GM19372 (cell line): ENCODE results near the gene SCGB1A1.

ENCODE experiments used
- ATAC-seq: cut with Tn5 transposase; IDR thresholded peaks from one replicate; pipeline ENCODE4 v1.9.1; 2021; ENCODE audit warnings: mild to moderate bottlenecking, low read depth, moderate library complexity; ENCODE audit not compliant: unreplicated experiment

SCGB1A1 gene

DNA sequence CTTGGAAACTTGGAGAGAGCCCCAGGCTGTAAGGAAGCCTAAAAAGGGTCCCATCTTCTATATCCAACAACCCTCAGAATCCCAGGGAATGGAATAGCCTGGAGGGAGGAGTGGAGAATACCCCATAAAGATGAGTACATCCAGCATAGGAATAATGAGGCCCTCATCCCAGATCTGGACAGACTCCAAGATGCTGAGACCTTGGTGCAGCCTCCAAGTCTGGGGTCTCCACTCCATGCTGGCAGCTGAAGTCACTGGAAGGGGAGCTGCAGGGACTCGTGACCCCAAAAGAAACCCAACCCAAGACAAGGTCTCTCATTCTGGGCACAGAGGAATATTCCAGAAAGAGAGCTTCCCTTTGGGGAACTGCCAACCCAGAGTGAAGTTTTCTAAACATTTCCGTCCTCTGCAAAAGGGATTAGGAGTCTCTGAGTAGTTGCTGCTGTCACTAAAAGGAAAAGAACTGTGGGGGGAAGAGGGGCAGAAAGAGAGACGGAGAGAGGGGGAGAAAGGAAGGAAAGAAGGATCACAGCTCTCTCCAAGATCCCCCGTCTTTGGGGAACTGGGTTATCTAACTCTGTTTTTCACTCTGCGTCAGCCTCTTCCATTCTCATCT is 589 bp downstream of the SCGB1A1 start:
- no peak for ATAC-seq

DNA sequence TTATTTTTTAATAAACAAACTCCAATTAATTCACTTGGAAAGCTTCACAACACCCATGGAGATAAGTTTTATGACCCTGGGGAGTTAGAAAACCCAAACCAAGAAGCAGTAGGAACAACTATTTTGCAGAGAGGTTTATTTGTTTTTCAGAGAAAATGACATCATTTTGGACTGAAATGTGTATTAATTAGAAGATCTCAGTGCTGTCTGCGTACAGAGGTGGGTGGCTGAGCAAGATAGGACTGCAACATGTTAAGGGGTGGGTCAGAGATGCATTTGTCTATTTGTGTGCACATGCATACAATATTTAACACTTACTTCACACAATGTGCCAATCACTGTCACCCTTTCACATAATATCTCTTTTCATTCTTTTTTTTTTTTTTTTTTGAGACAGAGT is 1.1 kb downstream of the SCGB1A1 start:
- no peak for ATAC-seq

DNA sequence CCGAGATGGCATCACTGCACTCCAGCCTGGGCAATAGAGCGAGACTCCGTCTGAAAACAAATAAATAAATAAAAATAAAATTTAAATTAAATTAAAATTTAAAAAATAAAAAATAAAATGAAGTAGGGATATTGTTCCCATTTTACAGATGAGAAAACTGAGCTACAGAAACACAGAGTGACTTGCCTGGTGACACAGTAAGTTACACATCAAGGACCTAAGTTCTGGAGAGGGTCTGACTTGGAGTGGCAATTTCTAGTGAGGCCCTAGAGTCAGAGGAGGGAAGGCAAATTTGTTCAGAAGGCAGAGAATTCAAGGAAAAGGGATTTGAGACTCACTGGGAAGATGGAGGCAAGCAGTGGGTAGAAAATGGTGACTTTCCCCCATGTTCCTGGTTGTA is 2.0 kb downstream of the SCGB1A1 start:
- ATAC-seq = no peak

DNA sequence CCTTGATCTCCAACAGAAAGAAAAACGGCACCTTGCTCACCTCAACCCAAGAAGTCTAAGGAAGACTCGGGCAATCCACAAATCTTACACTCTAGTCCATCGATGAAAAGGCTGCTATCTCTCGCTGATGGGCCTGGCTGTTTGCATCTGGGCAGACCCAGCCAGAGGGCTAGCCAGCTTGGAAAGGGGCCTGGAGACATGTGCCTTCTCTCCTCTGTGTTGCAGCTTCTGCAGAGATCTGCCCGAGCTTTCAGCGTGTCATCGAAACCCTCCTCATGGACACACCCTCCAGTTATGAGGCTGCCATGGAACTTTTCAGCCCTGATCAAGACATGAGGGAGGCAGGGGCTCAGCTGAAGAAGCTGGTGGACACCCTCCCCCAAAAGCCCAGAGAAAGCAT is 3.2 kb downstream of the SCGB1A1 start:
- no peak for ATAC-seq

DNA sequence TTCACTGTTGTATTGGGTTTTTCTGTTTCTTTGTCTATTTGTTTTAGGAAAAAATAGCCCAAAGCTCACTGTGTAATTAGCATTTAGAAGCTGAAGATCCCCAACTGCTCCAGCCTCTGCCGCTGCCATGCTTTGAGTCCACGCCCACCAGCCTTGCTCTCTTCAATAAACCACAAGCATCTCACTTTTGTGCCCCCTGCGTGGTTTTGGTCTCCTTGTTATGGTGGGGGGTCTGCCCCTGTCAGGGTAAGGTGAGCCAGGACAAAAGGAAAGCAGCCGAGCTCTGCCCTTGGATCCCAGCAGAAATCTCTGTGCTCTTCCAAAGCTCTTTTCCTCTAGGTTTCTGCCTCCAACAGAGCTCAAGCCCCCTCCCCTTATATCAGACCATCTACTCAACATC is 4.2 kb downstream of the SCGB1A1 start:
- ATAC-seq = no peak

DNA sequence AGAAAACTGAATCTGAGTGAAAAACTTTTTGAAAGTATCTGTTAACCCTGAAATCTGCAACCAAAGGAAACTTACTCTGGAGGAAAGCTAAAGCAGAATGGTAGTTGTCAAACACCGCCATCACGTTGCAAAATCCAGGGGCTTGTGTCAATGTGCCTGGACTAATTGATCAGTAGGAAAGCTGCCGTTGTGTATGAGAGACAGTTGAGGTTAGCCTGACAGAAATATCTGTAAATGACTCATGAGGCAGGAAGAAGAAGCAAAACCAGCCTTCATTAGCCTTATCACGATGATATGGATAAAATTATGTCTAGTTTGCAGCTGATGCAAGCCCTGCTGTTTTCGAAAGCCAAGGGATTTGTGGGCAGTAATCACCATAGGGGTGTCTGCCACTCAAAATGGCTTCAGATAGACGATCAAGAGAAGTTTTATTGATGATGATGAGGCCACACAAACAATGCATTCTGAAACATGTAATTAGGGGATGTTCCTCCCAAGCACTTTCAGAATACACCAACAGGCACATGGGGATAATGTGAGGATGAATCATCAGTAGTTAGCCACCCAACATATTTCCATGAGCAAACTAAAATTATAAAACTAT is 8.9 kb downstream of the SCGB1A1 start:
- no peak for ATAC-seq

DNA sequence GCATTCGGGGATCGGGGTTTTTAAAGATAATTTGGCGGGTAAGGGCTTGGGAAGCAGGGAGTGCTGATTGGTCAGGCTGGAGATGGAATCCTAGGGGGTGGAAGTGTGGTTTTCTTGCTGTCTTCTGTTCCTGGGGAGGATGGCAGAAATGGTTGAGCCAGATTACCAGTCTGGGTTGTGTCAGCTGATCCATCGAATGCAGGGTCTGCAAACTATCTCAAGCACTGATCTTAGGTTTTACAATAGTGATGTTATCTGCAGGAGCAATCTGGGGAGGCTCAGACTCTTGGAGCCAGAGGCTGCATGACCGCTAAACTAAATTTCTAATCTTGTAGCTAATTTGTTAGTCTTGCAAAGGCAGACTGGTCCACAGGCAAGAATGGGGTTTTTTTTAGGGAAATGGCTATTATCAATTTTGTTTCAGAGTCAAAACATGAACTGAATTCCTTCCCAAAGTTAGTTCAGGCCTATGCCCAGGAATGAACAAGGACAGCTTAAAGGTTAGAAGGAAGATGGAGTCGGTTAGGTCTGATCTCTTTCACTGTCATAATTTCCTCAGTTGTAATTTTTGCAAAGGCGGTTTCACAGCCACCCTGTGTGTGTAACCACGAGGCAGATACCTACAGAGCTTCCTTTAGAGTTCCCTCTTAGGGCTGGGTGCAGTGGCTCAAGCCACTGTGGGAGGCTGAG is 10.2 kb downstream of the SCGB1A1 start:
- no peak for ATAC-seq

DNA sequence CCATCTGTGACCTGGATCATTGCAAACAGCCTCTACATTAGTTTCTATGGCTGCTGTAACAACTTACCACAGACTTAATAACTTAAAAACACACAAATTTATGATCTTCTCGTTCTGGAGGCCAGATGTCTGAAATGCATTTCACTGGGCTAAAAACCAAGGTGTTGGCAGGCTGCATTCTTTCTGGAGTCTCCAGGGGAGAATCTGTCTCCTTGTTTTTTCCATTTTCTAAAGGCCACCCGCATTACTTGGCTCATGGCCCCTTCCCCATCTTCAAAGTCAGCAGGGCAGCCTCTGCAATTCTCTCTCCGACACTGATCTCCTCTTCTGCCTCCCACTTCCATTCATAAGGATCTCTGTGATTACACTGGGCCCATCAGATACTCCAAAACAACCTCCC is 11.6 kb downstream of the SCGB1A1 start:
- ATAC-seq = no peak

DNA sequence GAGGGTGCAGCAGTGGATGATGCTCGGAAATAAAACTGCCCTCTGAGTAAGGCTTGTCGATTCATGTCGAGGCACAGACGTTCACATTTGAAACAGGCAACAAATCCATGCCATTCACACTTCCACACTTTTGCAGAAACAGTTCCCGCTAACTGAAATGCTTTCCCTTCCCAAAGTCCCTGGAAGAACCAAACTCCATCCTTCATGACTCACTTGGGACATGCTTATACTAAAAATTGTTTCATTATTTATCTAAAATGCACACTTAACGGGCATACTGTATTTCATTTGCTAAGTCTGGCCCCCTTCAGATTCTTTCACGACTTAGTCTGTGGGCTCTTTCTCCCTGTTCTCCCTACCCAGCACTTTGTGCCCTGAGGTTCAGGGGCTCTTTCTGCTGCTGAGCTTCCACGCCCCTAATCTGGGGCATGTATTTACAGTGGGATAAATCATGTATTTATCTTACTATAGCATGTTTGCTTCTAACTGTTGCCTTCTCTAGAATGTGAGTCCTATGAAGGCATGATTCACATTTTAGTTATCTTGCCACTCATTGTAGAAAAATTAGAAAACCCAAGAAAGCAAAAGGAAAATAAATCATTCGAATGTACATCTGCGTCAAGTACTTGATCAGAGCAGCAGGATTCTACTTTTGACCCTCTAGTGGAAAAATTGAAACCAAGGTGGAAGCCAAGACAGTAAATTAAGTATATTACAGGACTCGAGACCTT is 12.5 kb downstream of the SCGB1A1 start:
- no peak for ATAC-seq

DNA sequence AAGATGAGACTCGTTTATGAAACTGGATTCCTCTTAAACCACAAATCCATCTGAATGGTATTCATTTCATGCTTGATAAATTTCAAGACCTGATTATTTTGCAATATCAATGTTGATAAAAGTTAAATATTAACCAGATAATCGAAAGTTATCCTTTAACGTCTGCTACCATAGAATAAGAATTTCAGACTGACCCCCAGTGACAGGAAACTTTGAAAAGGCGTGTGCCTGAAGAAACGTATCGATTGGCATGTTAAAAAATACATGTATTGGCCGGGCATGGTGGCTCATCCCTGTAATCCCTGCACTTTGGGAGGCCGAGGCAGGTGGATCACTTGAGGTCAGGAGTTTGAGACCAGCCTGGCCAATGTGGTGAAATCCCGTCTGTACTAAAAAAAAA is 13.9 kb downstream of the SCGB1A1 start:
- no peak for ATAC-seq

DNA sequence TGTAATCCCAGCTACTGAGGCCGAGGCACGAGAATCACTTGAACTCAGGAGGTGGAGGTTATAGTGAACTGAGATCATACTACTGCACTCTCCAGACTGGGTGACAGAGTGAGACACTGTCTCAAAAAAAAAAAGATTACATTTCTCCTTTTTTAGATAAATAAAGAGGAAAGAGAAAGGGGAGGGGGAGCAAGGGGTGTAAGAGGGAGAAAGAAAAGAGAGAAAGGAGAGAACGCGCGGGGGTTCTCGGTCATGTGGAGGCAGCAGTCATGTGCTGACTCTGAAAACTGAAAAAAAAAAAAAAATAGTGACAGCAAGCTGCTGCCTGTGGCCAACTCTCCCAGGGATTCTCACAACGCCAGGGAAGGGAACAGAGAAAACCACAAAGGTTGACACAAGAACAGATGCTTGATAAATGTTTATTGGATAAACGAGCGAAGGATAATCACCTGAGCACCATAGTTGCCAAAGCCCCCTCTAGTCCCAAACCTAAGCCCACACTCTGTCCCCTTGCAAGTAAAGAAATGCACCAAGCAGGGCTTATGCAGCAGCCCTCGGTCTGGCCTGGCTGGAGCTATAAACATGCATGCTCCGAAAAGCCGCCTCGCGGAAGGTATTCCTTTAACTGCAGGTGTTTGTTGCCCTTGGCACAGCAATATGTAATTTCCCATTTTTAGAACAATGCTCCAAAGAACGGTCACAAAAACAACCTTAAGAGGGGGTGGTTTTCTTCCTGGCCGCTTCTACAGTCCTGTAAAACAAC is 14.5 kb downstream of the SCGB1A1 start:
- no peak for ATAC-seq

DNA sequence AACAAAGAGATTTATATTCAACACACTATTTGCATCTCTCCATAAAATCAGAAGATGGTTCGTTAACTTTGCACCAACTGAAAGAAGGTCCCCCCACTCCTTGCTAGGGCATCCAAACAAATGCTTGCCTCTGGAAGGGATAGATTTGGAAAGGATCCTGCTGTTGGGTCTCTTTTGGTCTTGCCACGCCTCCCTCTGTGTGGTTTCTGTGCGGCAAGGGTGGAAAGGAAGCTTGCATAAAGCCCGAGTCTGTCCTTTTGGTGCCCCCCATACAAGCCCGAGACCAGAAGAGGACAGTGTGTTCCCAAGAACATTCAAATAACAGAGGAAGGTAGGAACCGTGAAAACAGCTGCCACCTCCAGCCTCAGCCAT is 15.1 kb downstream of the SCGB1A1 start:
- ATAC-seq = no peak

DNA sequence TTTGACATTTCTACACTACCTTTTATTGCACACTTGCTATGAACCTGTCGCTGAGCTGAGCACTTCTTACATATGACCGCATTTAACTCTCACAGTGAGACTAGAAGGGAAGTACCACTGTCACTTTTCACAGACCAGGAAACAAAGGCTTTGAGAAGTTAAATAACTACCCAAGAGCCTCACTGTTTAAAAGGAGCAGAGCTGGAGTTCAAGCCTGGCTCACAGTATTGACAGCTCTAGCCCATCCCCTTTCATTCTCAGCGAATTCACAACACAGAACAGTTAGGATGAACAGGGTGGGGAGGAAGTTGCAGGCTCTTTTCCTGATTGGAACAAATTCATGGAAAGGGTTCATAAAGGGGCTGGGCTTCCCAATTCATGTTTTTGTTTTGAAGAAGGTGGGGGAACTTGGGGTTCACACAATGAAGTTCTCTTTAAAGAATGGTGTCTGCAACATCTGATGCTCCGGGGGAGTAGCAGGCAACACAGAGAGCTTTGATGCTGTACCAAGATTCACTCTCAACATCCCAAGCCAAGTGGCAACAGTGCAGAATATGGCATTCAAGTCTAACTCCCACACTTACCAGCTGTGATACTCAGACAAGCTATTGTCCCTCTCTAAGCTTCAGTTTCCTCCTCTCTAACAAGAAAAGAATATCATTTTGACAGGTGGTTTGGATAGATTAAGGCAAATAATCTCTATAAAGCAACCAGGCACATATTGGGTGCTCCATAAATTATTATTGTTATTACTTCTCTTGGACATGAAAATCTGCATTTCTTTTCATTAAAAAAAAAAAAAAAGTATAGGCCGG is 17.2 kb downstream of the SCGB1A1 start:
- ATAC-seq = no peak

DNA sequence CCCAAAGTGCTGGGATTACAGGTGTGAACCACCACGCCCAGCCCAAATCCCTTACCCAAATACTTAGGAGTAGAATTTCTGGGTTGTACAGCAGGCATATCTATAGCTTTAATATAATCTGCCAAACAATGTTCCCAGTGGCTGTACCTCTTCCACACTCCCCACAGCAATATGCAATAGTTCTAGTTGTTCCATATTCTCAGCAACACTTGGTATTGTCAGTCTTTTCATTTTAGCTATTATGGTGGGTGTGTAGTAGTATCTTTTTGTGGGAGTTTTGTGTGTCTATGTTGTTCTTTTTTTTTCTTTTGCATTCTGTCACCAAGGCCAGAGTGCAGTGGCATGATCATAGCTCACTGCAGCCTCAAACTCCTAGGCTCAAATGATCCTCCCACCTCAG is 18.8 kb downstream of the SCGB1A1 start:
- ATAC-seq = no peak

DNA sequence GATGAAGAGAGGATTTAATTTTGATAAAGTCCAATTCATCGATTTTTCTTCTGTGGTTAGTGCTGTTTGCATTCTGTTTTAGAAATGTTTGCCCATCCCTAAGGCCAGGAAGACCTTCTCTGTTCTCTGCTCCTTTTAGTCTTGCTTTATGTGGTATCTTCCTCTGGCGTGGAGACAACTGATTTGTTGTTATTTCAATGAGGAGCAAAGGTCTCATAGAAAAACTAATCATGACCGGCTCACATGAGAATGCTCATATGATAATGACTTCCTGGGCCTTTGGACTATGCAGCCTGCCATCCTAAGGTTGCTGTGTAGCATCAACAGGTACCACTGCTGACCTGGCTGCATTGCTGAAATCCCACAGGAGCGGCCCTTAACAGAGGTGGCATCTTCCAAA is 19.8 kb downstream of the SCGB1A1 start:
- no peak for ATAC-seq

DNA sequence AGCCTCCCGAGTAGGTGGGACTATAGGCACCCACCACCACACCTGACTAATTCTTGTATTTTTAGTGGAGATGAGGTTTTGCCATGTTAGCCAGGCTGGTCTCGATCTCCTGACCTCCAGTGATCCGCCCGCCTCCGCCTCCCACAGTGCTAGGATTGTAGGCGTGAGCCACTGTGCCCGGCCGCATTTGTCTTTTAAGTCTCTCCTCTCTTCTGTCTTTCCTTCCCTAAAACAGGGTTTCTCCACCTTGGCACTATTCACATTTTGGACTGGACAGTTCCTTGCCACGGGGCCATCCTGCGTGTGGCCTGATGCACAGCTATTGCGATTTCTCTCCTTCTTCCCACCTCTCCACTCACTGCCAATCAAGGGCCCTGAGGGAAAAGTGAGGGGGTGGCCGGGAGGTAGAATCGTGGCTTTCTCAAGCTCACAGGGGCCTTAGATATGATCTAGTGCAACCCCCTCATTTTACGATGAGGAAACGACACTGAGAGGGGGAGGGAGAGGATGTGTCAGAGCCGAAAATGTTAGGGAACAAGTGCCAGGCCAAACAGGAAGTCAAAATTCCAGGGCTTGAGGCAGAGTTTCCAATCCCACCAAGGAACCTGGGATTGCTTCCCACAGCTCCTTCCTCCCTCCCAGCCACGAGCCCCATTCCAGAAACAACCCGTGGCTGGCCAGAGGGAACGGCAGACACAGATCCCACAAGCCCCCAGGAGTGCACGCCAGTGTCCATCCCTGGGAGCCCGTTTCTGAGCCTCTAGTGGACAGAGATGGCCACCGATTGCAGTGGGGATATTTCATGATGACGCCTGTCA is 21.2 kb downstream of the SCGB1A1 start:
- no peak for ATAC-seq

DNA sequence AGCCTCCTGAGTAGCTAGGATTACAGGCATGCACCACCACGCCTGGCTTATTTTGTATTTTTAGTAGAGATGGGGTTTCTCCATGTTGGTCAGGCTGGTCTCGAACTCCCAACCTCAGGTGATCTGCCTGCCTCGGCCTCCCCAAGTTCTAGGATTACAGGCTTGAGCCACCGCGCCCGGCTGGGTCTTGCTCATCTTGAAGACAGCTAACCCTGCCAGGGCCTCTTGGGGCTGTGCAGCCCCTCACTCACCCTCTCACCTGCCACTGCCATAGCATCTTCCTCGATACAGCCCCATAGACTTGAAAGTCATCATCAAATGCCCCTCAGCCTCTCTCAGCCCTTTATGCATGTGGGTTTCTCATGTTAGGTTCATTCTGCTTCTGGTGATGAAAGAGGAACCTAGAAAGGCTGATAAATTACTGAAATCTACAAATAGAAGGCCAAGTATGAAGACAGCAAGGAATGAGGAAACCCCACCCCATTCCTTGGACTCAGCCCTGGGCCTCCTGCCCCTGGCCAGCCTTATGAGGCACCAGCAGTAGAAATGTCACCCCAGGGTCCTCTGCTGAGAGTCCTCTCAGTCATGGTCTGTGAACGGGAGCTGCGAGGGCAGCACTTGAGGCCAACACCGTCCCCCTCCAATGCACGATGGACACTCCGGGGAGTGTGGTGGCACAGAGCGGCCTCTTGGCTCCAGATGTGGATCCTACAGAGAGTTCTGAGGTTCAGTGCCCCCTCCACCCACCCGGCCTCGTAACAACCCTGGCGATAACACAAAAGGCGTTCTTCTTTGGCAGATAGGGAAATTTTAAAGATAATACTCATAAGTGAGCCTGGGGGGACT is 24.8 kb downstream of the SCGB1A1 start:
- no peak for ATAC-seq

DNA sequence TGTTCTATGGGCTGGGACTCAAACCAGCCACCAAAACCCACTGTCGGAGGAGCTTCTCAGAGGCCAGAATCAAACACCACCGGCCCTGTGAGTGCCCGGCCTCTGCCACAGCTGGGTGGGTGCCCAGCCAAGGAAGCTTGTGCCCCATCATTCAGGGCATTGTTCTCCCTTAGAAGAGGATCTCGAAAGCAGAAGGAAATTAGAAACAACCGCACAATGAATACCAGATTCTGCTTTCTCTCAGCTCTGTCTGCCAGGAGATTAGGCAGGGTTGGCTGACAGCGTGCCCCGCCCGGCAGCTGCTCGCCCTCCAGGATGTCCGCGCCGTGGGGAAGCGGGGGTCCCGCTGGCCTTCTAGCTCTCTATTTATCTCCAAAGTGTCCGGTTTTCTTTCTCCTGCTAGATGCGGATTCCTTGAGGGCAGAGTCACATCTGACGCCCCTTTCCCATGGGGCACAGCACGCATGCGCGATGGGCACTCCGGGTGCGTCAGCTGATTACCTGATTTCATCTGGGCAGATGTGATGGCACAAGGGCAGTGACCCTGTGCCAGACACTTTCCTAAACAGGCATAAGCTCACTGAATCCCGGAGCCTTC is 25.5 kb downstream of the SCGB1A1 start:
- ATAC-seq = no peak
